Measurements from ENCODE around the gene IL22RA1. TPM values are rescaled to one million over a fixed set of nuclear protein-coding genes. Genes with fewer than 3 reads are reported as not detected.

IL22RA1 gene
- total RNA-seq, 4 donors from 2014 or later = 16.6 to 36.4 (median 27.8) TPM

DNA sequence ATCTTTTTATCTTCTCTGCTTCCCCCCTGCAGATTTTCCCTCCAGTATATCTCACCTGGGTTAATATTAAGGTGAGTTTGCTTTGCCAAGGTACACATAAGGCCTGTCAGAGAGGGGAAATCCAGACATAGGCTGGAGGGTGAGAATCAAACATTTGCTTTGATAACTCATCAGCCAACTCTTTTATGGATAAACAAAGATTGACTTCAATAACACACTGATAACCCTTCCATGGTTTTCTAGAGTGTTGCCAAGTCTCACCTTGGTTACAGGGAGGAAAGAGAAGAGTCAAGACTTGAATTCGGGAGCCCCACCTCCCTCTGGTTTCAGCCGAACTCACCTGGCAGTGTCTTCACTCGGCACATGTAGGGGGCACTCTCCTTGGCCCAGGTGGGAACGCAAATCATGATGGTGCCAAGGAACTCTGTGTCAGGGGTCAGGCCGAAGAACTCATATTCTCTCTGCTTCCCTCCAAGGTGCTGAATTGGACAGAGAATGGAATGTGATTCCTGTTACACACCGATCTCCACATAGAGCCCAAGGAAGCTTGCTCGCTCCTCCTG is 15.1 kb downstream of the IL22RA1 start:
- Histone ChIP-seq H3K4me3 (no peak overlapping the region), H3K27me3 (no peaks in the 10 kb centered on the region), H3K36me3 (peaks cover 9% of the 10 kb centered on the region), H3K4me1 (no peaks in the 10 kb centered on the region), H3K9me3 (no peaks in the 10 kb centered on the region), H3K27ac (no peak overlapping the region)
- 76% methylated on average over 7 of the region's 7 CpGs for WGBS
- TF ChIP-seq EP300 (IDR thresholded peaks at IDR 0.05) (no peak), POLR2AphosphoS5 (IDR thresholded peaks at IDR 0.05) (no peak), POLR2A (IDR thresholded peaks at IDR 0.05) (no peak)
- TF ChIP-seq, protein P1, sequence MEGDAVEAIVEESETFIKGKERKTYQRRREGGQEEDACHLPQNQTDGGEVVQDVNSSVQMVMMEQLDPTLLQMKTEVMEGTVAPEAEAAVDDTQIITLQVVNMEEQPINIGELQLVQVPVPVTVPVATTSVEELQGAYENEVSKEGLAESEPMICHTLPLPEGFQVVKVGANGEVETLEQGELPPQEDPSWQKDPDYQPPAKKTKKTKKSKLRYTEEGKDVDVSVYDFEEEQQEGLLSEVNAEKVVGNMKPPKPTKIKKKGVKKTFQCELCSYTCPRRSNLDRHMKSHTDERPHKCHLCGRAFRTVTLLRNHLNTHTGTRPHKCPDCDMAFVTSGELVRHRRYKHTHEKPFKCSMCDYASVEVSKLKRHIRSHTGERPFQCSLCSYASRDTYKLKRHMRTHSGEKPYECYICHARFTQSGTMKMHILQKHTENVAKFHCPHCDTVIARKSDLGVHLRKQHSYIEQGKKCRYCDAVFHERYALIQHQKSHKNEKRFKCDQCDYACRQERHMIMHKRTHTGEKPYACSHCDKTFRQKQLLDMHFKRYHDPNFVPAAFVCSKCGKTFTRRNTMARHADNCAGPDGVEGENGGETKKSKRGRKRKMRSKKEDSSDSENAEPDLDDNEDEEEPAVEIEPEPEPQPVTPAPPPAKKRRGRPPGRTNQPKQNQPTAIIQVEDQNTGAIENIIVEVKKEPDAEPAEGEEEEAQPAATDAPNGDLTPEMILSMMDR (IDR thresholded peaks at IDR 0.05) = no peak
- DNase-seq (ENCODE audit: low spot score in 2 of 2) = no peak

DNA sequence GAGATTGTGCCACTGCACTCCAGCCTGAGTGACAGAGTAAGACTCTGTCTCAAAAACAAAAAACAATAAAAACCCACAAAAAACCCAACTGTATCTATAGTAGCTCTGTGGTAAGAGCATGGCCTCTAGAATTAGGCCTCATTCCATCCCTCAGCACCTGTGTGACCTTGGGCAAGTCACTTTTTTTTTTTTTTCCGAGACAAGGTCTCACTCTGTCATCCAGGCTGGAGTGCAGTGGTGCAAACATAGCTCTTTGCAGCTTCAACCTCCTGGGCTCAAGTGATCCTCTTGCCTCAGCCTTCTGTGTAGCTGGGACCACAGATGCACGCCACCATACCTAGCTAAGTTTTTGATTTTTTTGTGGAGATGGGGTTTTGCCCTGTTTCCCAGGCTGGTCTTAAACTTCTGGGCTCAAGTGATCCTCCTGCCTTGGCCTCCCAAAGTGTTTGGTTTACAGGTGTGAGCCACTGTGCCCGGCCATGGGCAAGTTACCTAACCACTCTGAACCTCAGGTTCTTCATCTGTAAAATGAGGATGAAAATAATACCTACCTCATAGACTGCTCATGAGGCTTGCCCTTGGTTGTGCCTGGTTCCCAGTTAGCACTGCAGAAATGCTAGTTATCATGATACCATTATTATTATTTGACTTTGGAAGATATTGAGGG is 15.7 kb downstream of the IL22RA1 start:
- no peaks in the 10 kb centered on the region for H3K4me1 ChIP-seq
- no peaks in the 10 kb centered on the region for H3K27me3 ChIP-seq
- peaks cover 6% of the 10 kb centered on the region for H3K36me3 ChIP-seq
- no peak overlapping the region for H3K27ac ChIP-seq
- H3K9me3 ChIP-seq = no peaks in the 10 kb centered on the region
- DNase-seq (ENCODE audit: low spot score in 2 of 2) = no peak
- WGBS = 86% methylated on average over 3 of the region's 3 CpGs
- H3K4me3 ChIP-seq = no peak overlapping the region
- no peak for TF ChIP-seq POLR2AphosphoS5 (IDR thresholded peaks at IDR 0.05)
- TF ChIP-seq, protein P1 (IDR thresholded peaks at IDR 0.05) = no peak
- TF ChIP-seq POLR2A (IDR thresholded peaks at IDR 0.05) = no peak
- TF ChIP-seq EP300 (IDR thresholded peaks at IDR 0.05) = no peak

DNA sequence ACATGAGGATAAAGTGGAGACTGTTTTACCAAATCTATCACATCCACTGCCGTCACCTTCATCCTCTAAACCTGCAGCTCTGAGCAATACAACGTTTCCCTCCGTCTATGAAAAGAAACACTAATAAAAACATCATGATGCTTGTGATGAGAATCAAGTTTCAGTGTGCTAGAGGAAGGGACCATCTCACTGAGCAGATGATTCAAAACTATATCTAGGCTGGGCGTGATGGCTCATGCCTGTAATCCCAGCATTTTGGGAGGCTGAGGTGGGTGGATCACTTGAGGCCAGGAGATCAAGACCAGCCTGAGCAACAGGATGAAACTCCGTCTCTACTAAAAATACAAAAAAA is 16.3 kb downstream of the IL22RA1 start:
- H3K4me1 ChIP-seq = no peaks in the 10 kb centered on the region
- H3K36me3 ChIP-seq = peaks cover 6% of the 10 kb centered on the region
- H3K4me3 ChIP-seq = no peak overlapping the region
- H3K27me3 ChIP-seq = no peaks in the 10 kb centered on the region
- no peak overlapping the region for H3K27ac ChIP-seq
- no peak for TF ChIP-seq POLR2AphosphoS5 (IDR thresholded peaks at IDR 0.05)
- TF ChIP-seq POLR2A (IDR thresholded peaks at IDR 0.05) = no peak
- TF ChIP-seq EP300 (IDR thresholded peaks at IDR 0.05) = no peak
- TF ChIP-seq, protein P1 (IDR thresholded peaks at IDR 0.05) = no peak
- no peak for DNase-seq (ENCODE audit: low spot score in 2 of 2)
- H3K9me3 ChIP-seq = no peaks in the 10 kb centered on the region
- 71% methylated on average over 5 of the region's 5 CpGs for WGBS

DNA sequence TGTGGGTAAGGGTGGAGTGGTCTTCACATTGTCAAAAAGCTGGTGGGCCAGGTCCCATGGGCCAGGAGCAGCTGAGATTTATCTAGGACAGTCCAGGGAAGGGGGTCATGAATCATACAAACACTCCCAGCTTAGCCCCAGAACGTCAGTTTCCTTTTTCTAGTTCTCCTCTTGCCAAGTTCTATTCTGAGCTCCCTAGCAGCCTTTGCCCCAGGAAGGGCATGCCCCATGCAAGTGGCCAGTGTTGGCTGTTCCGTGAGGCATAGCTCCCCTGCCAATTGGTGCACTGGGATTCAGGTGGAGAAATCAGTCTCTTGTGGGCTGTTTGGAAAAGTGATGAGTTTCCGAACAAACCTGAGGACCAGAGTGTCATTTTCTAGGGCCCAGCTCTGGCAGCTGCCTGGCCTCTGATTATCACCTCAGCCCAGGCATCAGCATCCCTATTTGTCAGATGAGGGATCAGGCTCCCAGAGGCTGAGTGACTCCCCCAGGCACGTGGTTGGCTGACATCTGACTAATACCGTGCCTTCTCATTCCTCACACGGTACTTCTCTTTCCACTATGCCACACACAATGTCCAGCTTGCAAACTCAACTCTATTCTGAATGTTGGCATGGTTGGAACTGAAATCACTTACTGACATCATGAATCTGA is 16.8 kb downstream of the IL22RA1 start:
- no peaks in the 10 kb centered on the region for H3K9me3 ChIP-seq
- WGBS = 58% methylated on average over 6 of the region's 6 CpGs
- TF ChIP-seq POLR2A (IDR thresholded peaks at IDR 0.05) = no peak
- TF ChIP-seq EP300 (IDR thresholded peaks at IDR 0.05) = no peak
- no peak for TF ChIP-seq POLR2AphosphoS5 (IDR thresholded peaks at IDR 0.05)
- TF ChIP-seq, protein P1 (IDR thresholded peaks at IDR 0.05) = no peak
- no peak overlapping the region for H3K27ac ChIP-seq
- no peaks in the 10 kb centered on the region for H3K27me3 ChIP-seq
- no peak overlapping the region for H3K4me3 ChIP-seq
- no peak for DNase-seq (ENCODE audit: low spot score in 2 of 2)
- peaks cover 4% of the 10 kb centered on the region for H3K4me1 ChIP-seq
- H3K36me3 ChIP-seq = peaks cover 6% of the 10 kb centered on the region

DNA sequence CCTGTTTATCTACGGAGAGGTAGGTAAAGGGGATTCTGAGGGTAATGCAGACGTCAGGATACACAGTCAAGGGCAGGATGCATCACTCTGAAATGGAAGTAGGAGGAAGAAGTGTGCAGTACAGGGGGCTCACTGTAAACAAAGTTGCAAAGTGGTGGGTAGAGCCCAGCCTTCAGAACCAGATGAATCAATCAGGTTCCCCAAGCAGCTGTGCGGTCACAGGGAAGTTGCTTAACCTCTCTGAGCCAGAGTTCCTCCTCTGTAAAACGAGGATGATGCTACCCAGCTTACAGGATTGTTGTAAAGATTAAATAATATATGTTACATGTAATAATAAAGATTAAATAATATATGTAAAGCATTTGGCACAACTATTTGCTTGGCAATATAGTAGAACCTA is 17.5 kb downstream of the IL22RA1 start:
- no peak overlapping the region for H3K27ac ChIP-seq
- H3K9me3 ChIP-seq = no peaks in the 10 kb centered on the region
- WGBS = 86% methylated on average over 4 of the region's 4 CpGs
- no peak for DNase-seq (ENCODE audit: low spot score in 2 of 2)
- H3K36me3 ChIP-seq = peaks cover 6% of the 10 kb centered on the region
- H3K4me3 ChIP-seq = no peak overlapping the region
- TF ChIP-seq POLR2AphosphoS5 (IDR thresholded peaks at IDR 0.05) (no peak), EP300 (IDR thresholded peaks at IDR 0.05) (no peak), POLR2A (IDR thresholded peaks at IDR 0.05) (no peak)
- TF ChIP-seq, protein P1 (IDR thresholded peaks at IDR 0.05) = no peak
- peaks cover 11% of the 10 kb centered on the region for H3K4me1 ChIP-seq
- no peaks in the 10 kb centered on the region for H3K27me3 ChIP-seq
